NCI-H2227 treated with DMSO at 0.1 percent for 48 hours (cell line): ENCODE data around the gene APLP1.
"Not testable (repeated sequence)": the region's sequence is repeated elsewhere in the genome, so short reads cannot be mapped to it uniquely, and the experiment has no call there.

Experiments used
- DNase-seq: peaks from one replicate; lab custom pipeline; 2025; lab: John Stamatoyannopoulos, UW

Gene APLP1

GRCh38 chr19:35904311-35905068 lies 36.1 kb downstream of the APLP1 start:
- DNase-seq = no peak

DNA sequence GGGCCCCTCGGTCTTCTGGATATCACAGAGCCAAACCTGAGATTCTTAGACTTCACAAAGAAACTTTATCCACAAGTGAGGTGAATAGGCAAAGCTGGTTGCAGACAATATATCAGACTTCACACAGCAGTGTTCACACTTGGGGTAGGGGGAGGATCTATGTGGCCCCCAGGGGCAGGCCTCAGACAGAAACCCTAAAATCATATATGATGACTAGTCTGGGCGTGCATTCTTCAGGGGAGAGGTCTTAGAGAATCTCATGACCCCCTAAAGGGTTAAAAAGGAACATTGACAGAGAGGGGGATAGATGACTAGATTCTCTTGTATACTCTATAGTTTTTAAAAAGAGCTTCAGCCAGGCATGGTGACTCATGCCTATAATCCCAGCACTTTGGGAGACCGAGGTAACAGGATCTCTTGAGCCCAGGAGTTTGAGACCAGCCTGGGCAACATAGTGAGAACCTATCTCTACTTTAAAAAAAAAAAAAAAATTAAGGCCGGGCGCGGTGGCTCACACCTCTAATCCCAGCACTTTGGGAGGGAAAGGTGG lies 36.9 kb downstream of the APLP1 start:
- DNase-seq = no peak

- no peak for DNase-seq
Observed at GRCh38 chr19:35907377-35907745, 39.0 kb downstream of the APLP1 start.

DNA sequence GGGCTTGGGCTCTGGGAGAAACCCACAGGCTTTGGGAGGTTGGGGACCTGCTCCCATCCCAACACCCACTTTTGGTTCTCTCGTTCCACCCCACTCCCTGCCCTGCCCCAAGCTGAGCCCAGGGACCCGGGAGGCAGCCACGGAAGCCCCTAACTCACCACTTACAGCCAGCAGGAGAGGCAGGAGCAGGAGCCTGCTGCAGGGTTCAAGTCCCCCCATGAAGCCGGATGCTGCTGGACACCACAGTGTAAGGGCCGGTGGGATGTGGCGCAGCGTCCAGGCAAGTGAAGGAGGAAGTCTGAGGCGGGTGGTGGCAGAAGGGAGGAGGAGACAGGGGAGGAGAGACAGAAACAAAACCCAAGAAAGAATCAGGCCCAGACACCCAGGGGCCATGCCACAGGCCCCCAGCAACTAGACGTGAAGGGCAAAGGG lies 39.7 kb downstream of the APLP1 start, which contains the start of gene TYROBP:
TYROBP (minus strand) TSS at position 286 of the 432 bp plus-strand sequence; CDS start at position 219, 67 bp downstream.
- DNase-seq = no peak

DNA sequence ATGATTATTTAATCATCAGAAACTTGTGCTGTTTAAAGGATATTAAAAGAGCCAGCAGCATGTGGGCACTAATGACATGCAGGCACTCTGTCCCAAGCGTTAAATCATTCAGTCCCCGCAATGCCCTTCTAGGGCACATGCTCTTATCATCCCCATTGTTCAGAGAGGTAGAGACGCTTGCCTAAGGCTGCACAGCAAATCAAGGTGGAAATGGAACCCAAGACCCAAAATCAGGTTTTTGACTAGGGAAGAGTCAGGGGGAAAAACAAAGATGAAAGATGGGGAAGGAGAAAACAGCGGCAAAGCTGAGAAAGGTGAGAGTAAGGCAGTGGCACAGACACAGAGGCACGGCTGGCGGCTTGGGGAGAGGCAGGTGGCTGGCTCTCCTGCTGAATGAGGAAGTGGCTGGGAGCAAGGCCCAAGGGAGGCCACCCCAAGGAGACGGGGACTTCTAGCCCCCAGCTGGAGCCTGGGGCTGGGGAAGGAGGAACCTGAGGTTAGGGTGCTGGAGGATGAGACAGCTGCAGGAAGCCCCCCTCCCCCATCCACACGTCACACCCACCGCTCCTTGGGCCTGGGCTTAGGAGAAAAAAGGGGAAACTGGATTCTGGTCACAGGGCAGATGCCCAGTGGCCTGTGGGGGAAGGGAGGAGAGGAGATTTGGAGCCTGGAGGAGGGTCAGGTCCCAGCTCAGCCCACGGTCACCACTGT lies 40.8 kb downstream of the APLP1 start:
- DNase-seq = no peak

- DNase-seq = no peak
Observed at GRCh38 chr19:35909684-35910035, 41.3 kb downstream of the APLP1 start.

DNA sequence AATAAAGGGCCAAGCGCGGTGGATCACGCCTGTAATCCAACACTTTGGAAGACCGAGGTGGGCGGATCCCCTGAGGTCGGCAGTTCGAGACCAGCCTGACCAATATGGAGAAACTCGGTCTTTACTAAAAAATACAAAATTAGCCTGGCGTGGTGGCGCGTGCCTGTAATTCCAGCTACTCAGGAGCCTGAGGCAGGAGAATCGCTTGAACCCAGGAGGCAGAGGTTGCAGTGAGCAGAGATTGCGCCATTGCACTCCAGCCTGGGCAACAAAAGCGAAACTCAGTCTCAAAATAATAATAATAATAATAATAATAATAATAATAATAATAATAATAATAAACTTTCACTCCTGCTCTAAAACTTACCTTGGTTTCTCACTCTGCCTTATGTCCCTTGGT lies 42.0 kb downstream of the APLP1 start:
- not testable (repeated sequence) for DNase-seq

GRCh38 chr19:35911173-35911572 lies 42.8 kb downstream of the APLP1 start:
- DNase-seq = no peak

- DNase-seq = no peak
Observed at GRCh38 chr19:35911790-35912189, 43.4 kb downstream of the APLP1 start.

DNA sequence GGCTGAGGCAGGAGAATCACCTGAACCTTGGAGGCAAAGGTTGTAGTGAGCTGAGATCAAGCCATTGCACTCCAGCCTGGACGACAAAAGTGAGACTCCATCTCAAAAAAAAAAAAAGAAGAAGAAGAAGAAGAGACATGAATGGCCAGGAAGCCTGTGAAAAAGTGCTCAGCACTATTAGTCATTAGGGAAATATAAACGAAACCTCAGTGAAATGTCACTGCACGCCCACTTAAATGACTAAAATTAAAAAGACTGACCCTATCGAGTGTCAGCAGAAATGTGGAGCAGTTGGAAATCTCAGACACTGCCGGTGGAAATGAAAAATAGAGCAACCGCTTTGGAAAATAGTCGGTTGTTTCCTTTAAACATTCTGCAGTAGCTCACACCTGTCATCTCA lies 45.2 kb downstream of the APLP1 start:
- DNase-seq = no peak

GRCh38 chr19:35915443-35915842 lies 47.1 kb downstream of the APLP1 start:
- DNase-seq = no peak

DNA sequence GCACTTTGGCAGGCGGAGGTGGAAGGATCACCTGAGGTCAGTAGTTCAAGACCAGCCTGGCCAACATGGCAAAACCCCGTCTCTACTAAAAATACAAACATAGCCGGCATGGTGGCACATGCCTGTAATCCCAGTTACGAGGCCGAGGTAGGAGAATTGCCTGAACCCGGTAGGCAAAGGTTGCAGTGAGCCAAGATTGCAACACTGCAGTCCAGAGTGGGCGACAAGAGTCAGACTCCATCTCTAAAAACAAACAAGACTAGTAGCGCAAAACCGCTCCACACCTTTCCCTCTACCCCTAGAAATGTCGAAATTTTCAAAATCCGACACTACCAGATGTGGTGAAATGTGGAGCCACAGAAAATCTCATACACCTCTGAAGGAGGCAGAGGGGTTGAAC lies 50.9 kb downstream of the APLP1 start:
- DNase-seq = no peak

- no peak for DNase-seq
Observed at GRCh38 chr19:35921012-35921411, 52.6 kb downstream of the APLP1 start.

DNA sequence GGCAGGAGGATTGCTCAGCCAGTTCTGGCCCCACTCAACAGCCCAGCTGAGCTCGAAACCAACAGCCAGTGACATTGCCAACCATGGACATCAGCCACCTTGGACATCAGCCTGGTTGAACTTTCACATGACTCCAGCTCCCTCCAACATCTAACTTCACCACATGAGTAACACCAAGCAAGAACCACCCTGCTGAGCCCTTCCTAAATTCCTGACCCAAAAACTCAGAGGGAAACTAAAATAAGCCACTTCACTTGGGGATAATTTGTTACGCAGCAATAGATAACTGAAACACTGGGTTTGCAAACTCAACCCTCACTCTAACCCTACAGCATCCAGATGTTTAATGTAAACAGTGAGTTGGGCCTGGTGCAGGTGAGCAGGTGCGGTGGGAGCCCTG lies 57.1 kb downstream of the APLP1 start:
- no peak for DNase-seq

DNA sequence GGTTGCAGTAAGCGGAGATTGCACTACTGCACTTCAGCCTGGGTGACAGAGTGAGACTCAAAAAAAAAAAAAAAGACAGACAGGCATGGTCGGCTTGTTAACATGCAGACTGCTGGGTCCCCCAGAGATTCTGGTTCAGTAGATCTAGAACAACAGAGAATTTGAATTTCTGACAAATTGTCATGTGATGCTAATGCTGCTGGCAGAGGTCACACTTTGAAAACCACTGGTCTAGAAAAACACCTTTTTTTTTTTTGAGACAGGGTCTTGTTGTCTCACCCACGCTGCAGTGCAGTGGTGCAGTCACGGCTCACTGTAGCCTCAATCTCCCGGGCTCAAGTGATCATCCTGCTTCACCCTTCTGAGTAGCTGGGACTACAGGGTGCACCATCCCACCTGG lies 60.1 kb downstream of the APLP1 start:
- DNase-seq = no peak
